Stimulated activated CD8-positive, alpha-beta memory T cell treated with anti-CD3 and anti-CD28 coated beads, Interleukin-2, amount 100 ng/mL, for 1 hour (primary cell): ENCODE measurements around the gene MTERF2.
"Not testable (repeated sequence)": the region's sequence is repeated elsewhere in the genome, so short reads cannot be mapped to it uniquely, and the experiment has no call there.

Experiments
- DNase-seq, 2 donors: peaks; one replicate each; pipeline ENCODE4 v3.0.0-alpha.2; 2020; ENCODE audit warnings: low read depth in 2 of 2

The MTERF2 gene

GRCh38 chr12:106986625-106987389 is at the start of gene MTERF2:
Gene MTERF2 (minus strand): TSS chr12:106987146. CDS start chr12:106978714, 8,432 bp downstream.
- peak; percentile 53 to 65 for DNase-seq

- DNase-seq = no peak
These were observed 48.8 kb upstream of the MTERF2 start for GRCh38 chr12:107035733-107036132.

- DNase-seq = no peak
These were observed 47.1 kb upstream of the MTERF2 start for GRCh38 chr12:107033758-107034739.

- DNase-seq = no peak
These were observed 45.3 kb upstream of the MTERF2 start for GRCh38 chr12:107032266-107032665.

- DNase-seq = no peak
These were observed 44.1 kb upstream of the MTERF2 start for GRCh38 chr12:107031061-107031460.

- DNase-seq = no peak
These were observed 42.1 kb upstream of the MTERF2 start for GRCh38 chr12:107029081-107029480.

GRCh38 chr12:107027636-107028053 is 40.7 kb upstream of the MTERF2 start:
- no peak for DNase-seq

GRCh38 chr12:107026806-107027635 is 40.1 kb upstream of the MTERF2 start:
- DNase-seq = no peak

GRCh38 chr12:107026356-107026755 is 39.4 kb upstream of the MTERF2 start:
- DNase-seq = not testable (repeated sequence)

- no peak for DNase-seq
These were observed 38.7 kb upstream of the MTERF2 start for GRCh38 chr12:107025671-107026070.

- DNase-seq = no peak
These were observed 32.6 kb upstream of the MTERF2 start for GRCh38 chr12:107019546-107019945.

GRCh38 chr12:107017042-107017441 is 30.1 kb upstream of the MTERF2 start:
- no peak for DNase-seq

- no peak for DNase-seq
These were observed 27.1 kb upstream of the MTERF2 start for GRCh38 chr12:107014055-107014454.

- no peak for DNase-seq
These were observed 25.9 kb upstream of the MTERF2 start for GRCh38 chr12:107012736-107013425.

- DNase-seq = no peak
These were observed 24.6 kb upstream of the MTERF2 start for GRCh38 chr12:107011519-107011918.

- no peak for DNase-seq
These were observed 20.5 kb upstream of the MTERF2 start for GRCh38 chr12:107007411-107007810.

GRCh38 chr12:107002665-107003064 is 15.7 kb upstream of the MTERF2 start:
- not testable (repeated sequence) for DNase-seq

GRCh38 chr12:106999446-106999845 is 12.5 kb upstream of the MTERF2 start:
- no peak for DNase-seq

- DNase-seq = no peak
These were observed 11.0 kb upstream of the MTERF2 start for GRCh38 chr12:106997916-106998315.

- not testable (repeated sequence) for DNase-seq
These were observed 9.2 kb upstream of the MTERF2 start for GRCh38 chr12:106996102-106996501.
